Inferior parietal cortex (tissue), 1 donor: ENCODE results near the gene CCDC192.

ENCODE experiments used
- DNase-seq: peaks from one replicate; pipeline ENCODE4 v3.0.0-alpha.2; 2016; ENCODE audit errors: extremely low spot score

CCDC192 gene

GRCh38 chr5:127923804-127924570 lies 220.8 kb downstream of the CCDC192 start:
- no peak for DNase-seq

- DNase-seq, result no peak
Measured at GRCh38 chr5:127924606-127925005, 221.4 kb downstream of the CCDC192 start.

GRCh38 chr5:127925916-127926315 lies 222.7 kb downstream of the CCDC192 start:
- DNase-seq, result no peak

- no peak for DNase-seq
Measured at GRCh38 chr5:127926974-127927373, 223.8 kb downstream of the CCDC192 start.

- DNase-seq, result no peak
Measured at GRCh38 chr5:127928053-127928452, 224.9 kb downstream of the CCDC192 start.

GRCh38 chr5:127930311-127930710 lies 227.1 kb downstream of the CCDC192 start:
- no peak for DNase-seq

- no peak for DNase-seq
Measured at GRCh38 chr5:127931396-127931795, 228.2 kb downstream of the CCDC192 start.

GRCh38 chr5:127933348-127933747 lies 230.2 kb downstream of the CCDC192 start:
- no peak for DNase-seq

- DNase-seq, result no peak
Measured at GRCh38 chr5:127934791-127935256, 231.6 kb downstream of the CCDC192 start.

GRCh38 chr5:127935398-127935797 lies 232.2 kb downstream of the CCDC192 start:
- no peak for DNase-seq

GRCh38 chr5:127936439-127936972 lies 233.3 kb downstream of the CCDC192 start:
- no peak for DNase-seq

- DNase-seq, result no peak
Measured at GRCh38 chr5:127938746-127939145, 235.6 kb downstream of the CCDC192 start.

- DNase-seq, result no peak
Measured at GRCh38 chr5:127940854-127941253, 237.7 kb downstream of the CCDC192 start.

GRCh38 chr5:127941646-127942045 lies 238.5 kb downstream of the CCDC192 start:
- peak; percentile 66 for DNase-seq

- DNase-seq, result no peak
Measured at GRCh38 chr5:127942246-127943060, 239.3 kb downstream of the CCDC192 start.

- DNase-seq, result no peak
Measured at GRCh38 chr5:127943061-127943371, 239.8 kb downstream of the CCDC192 start.

- DNase-seq, result no peak
Measured at GRCh38 chr5:127944125-127944524, 240.9 kb downstream of the CCDC192 start.

GRCh38 chr5:127947941-127948340 lies 244.8 kb downstream of the CCDC192 start:
- no peak for DNase-seq

GRCh38 chr5:127950707-127951391 lies 247.7 kb downstream of the CCDC192 start:
- no peak for DNase-seq

- DNase-seq, result no peak
Measured at GRCh38 chr5:127951791-127952190, 248.6 kb downstream of the CCDC192 start.

GRCh38 chr5:127957183-127957582 lies 254.0 kb downstream of the CCDC192 start:
- no peak for DNase-seq

- no peak for DNase-seq
Measured at GRCh38 chr5:127957701-127958239, 254.6 kb downstream of the CCDC192 start.
